Central memory CD8-positive, alpha-beta T cell (primary cell): ENCODE measurements around the gene AGMO.

Source experiments
- ATAC-seq: fragments of 150-1000 bp; cut with Tn5 transposase; replicated peaks from 2 replicates; pipeline ENCODE4 v1.10.0; 2022; ENCODE audit warnings: mild to moderate bottlenecking, moderate FRiP score, moderate number of reproducible peaks; ENCODE audit not compliant: poor library complexity, severe bottlenecking; ENCODE audit errors: extremely low read depth
- DNase-seq, 2 donors: peaks; one replicate each; pipeline ENCODE4 v3.0.0; 2021; ENCODE audit warnings: low spot score in 2 of 2
- H3K27ac Mint-ChIP-seq: one replicate; pipeline ENCODE4 v1.8.0; 2022; ENCODE audit warnings: low read depth, mild to moderate bottlenecking, moderate library complexity, mixed read lengths
- H3K27me3 Mint-ChIP-seq: one replicate; pipeline ENCODE4 v1.8.0; 2022; ENCODE audit warnings: mixed read lengths
- H3K36me3 Mint-ChIP-seq: one replicate; pipeline ENCODE4 v1.8.0; 2022; ENCODE audit warnings: mild to moderate bottlenecking, moderate library complexity, mixed read lengths; ENCODE audit not compliant: insufficient read depth
- H3K4me1 Mint-ChIP-seq: one replicate; pipeline ENCODE4 v1.8.0; 2022; ENCODE audit warnings: mixed read lengths
- H3K4me3 Mint-ChIP-seq: one replicate; pipeline ENCODE4 v1.8.0; 2022; ENCODE audit warnings: mild to moderate bottlenecking, moderate library complexity, mixed read lengths
- H3K9me3 Mint-ChIP-seq: one replicate; pipeline ENCODE4 v1.8.0; 2022; ENCODE audit warnings: mixed read lengths

Gene AGMO

DNA sequence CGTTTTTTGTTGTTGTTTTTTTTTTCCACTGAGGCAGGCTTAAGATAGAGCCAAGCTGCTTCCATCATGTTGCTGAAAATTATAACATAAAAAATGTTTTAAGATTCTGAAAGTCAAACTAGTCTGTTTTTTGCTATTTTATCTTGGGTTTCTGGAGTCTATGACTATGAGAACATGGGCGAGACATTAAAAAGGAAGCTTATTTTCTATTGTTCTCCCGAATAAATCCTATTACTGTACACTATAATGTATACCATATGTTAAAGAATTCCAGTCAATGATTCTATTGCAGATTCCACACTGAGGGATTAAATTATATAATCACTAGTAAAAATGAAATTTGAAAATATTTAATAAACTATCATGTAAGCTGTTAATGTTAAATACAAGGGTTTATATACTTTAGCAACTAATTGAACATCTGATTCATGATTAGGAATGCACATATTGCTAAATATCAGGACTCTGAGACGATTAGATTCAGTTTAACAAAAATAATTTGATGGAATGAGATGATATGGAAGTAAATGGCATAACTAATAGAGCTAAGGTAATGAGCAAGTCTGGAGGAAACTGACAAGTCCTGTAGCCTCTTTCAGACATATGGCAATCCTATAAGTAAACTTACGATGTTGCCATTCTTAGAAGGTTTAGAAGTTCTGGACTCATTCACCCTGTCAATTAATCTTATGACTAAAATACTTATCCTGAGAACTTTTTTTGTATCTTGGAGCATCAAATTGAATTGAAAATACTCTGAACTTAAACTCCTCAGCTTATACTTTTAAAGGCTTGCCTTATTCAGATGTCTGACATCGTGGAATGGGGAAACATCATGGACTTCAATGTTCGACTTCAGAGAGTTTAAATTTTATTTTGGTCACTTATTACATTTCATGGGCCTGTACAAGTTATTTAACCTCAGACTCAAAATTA, 364.5 kb downstream of the AGMO start:
- no peak for ATAC-seq
- no peak overlapping the region for H3K27ac Mint-ChIP-seq
- no peak overlapping the region for H3K4me3 Mint-ChIP-seq
- peaks cover 20% of the 10 kb centered on the region for H3K9me3 Mint-ChIP-seq
- H3K27me3 Mint-ChIP-seq: no peaks in the 10 kb centered on the region
- no peak for DNase-seq
- no peaks in the 10 kb centered on the region for H3K36me3 Mint-ChIP-seq
- H3K4me1 Mint-ChIP-seq: no peaks in the 10 kb centered on the region

- H3K9me3 Mint-ChIP-seq: peaks cover 10% of the 10 kb centered on the region
- DNase-seq: no peak
- H3K4me3 Mint-ChIP-seq: no peak overlapping the region
- no peak for ATAC-seq
- no peaks in the 10 kb centered on the region for H3K36me3 Mint-ChIP-seq
- no peaks in the 10 kb centered on the region for H3K27me3 Mint-ChIP-seq
- H3K27ac Mint-ChIP-seq: no peak overlapping the region
- H3K4me1 Mint-ChIP-seq: no peaks in the 10 kb centered on the region
Observed at GRCh38 chr7:15178065-15178464, 383.8 kb downstream of the AGMO start.

DNA sequence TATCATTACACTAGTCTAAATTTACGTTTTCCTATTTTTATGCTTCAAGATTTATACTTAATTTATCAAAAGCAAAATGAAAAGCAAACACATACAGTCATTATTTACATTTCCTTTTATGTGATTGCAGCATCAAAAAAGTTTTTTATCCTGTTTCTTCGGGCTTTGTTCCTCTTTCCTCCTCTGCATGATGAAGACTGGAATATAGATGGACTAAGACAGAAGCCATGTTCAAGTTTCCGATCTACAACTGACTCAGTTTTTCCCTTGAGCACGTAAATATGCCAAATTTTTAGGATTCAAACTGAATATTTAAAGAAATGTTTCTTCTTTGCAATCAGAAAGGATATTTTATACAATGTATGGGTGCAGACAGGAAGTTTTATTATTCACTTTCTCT, 385.7 kb downstream of the AGMO start:
- Mint-ChIP-seq H3K27me3 (no peaks in the 10 kb centered on the region), H3K4me3 (no peak overlapping the region), H3K36me3 (peaks cover 2% of the 10 kb centered on the region), H3K27ac (no peak overlapping the region), H3K4me1 (no peaks in the 10 kb centered on the region), H3K9me3 (peaks cover 6% of the 10 kb centered on the region)
- DNase-seq (no peak), ATAC-seq (no peak)

GRCh38 chr7:15175152-15175551, 386.7 kb downstream of the AGMO start:
- Mint-ChIP-seq H3K27ac (no peak overlapping the region), H3K4me1 (no peaks in the 10 kb centered on the region), H3K27me3 (no peaks in the 10 kb centered on the region), H3K9me3 (peaks cover 5% of the 10 kb centered on the region), H3K36me3 (peaks cover 2% of the 10 kb centered on the region), H3K4me3 (no peak overlapping the region)
- no peak for ATAC-seq
- no peak for DNase-seq

DNA sequence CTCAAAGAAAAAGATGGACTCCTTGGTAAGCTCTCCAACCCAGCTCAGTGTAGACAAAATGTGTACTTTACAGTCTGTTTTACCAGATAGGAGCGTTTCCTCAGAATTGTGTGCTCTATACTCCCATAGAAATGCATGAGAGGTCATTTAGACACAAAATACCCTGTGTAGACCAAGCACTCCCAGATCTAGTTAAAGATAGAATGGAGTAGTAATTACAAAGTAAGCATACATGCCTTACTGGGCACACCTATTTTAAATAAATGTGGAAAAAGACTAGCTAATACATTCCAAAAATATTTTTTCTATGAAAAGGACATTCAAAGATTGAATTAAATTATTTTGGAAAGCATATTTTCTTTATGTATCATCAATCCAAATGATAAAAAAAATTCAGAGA, 387.3 kb downstream of the AGMO start:
- Mint-ChIP-seq H3K36me3 (peaks cover 2% of the 10 kb centered on the region), H3K4me1 (no peaks in the 10 kb centered on the region), H3K27ac (no peak overlapping the region), H3K27me3 (no peaks in the 10 kb centered on the region), H3K9me3 (peaks cover 5% of the 10 kb centered on the region), H3K4me3 (no peak overlapping the region)
- DNase-seq (no peak), ATAC-seq (no peak)

DNA sequence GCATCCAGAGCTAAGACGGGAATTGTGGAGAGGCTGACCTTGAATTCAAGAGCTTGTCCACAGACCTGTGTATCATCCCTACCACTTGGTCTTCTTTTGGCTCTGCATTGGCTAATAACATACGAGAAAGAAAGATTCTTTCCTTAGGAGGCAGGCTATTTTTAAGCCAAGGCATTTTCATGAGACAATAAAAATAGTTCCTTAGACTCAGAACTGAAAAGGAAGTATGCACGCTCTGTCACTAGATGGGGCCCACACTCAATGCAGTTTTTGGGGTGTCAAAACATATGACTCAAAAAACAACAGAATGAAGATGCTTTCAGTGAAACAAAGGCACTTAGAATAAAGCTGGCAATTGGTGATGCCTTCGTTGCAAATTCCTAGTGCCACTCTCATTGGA, 393.3 kb downstream of the AGMO start:
- Mint-ChIP-seq H3K9me3 (peaks cover 12% of the 10 kb centered on the region), H3K4me3 (no peak overlapping the region), H3K36me3 (peaks cover 2% of the 10 kb centered on the region), H3K4me1 (no peaks in the 10 kb centered on the region), H3K27ac (no peak overlapping the region), H3K27me3 (no peaks in the 10 kb centered on the region)
- no peak for DNase-seq
- ATAC-seq: no peak

GRCh38 chr7:15167912-15168311, 393.9 kb downstream of the AGMO start:
- Mint-ChIP-seq H3K27ac (no peak overlapping the region), H3K4me1 (no peaks in the 10 kb centered on the region), H3K4me3 (no peak overlapping the region), H3K9me3 (peaks cover 12% of the 10 kb centered on the region), H3K36me3 (peaks cover 2% of the 10 kb centered on the region), H3K27me3 (no peaks in the 10 kb centered on the region)
- no peak for DNase-seq
- no peak for ATAC-seq

GRCh38 chr7:15166620-15167019, 395.2 kb downstream of the AGMO start:
- Mint-ChIP-seq H3K27me3 (no peaks in the 10 kb centered on the region), H3K27ac (no peak overlapping the region), H3K4me1 (no peaks in the 10 kb centered on the region), H3K4me3 (no peak overlapping the region), H3K36me3 (no peaks in the 10 kb centered on the region), H3K9me3 (peaks cover 12% of the 10 kb centered on the region)
- DNase-seq: no peak
- ATAC-seq: no peak

- ATAC-seq (no peak), DNase-seq (no peak)
- no peaks in the 10 kb centered on the region for H3K4me1 Mint-ChIP-seq
- H3K36me3 Mint-ChIP-seq: no peaks in the 10 kb centered on the region
- H3K4me3 Mint-ChIP-seq: no peak overlapping the region
- no peak overlapping the region for H3K27ac Mint-ChIP-seq
- peaks cover 12% of the 10 kb centered on the region for H3K9me3 Mint-ChIP-seq
- no peaks in the 10 kb centered on the region for H3K27me3 Mint-ChIP-seq
Observed at GRCh38 chr7:15159261-15159660, 402.6 kb downstream of the AGMO start.

DNA sequence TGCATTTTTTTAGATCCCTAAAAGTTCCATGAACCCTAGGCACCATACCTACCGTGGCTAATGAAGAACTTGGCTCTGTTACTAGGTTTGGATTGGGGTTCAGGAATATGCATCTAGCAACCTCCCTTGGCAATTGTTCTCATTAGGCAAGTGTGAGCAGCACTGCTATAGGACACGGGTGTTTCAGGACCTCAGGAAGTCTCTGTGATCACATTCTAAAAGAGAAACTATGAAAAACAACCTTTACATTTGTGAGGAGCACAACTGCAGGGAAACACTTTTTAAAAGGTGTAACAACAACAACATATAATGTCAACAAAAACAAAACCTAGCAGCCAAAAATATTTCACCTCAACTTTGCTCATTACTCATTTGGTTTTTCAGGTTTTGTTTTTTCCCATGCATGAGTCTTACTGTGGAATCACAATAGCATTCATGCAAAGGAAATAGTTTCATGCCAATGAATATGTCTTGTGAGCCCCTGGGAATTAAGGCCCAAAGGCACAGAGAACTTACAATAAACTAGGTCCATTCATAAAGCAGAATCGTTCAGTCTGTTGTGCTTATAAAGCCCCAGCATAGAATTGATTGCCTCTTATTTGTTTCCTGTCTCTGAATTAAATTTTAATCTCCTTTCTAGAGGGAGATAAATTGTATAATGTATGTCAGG, 403.5 kb downstream of the AGMO start:
- H3K27me3 Mint-ChIP-seq: no peaks in the 10 kb centered on the region

More for the DNA sequence above, 403.5 kb downstream of the AGMO start:
- Mint-ChIP-seq H3K4me1 (no peaks in the 10 kb centered on the region), H3K27ac (no peak overlapping the region), H3K4me3 (no peak overlapping the region), H3K9me3 (peaks cover 17% of the 10 kb centered on the region), H3K36me3 (no peaks in the 10 kb centered on the region)
- DNase-seq: no peak
- no peak for ATAC-seq
